Adrenal gland (tissue), 12 donors: ENCODE measurements around the gene ZNF185. TPM values are rescaled to one million over a fixed set of nuclear protein-coding genes. Genes with fewer than 3 reads are reported as not detected.

Experiments used
- DNase-seq, 7 donors: peaks; one replicate each; pipeline ENCODE4 v3.0.0-alpha.2; 2019 to 2020
- H3K27ac ChIP-seq, 5 donors: fragments of 200-600 bp; sonication (generic) in 4 of 5; 1 replicate in 3 of 5; 2 replicates in 2 of 5; pipeline versions ENCODE4 v1.5.1 to v1.8.0; 2016 to 2020; ENCODE audit warnings: mild to moderate bottlenecking in 1 of 5
- H3K27me3 ChIP-seq: fragments of 200-600 bp; 2 replicates; pipeline ENCODE4 v1.8.0; 2021
- H3K36me3 ChIP-seq, 2 donors: fragments of 200-600 bp; replicated peaks in 1 of 2; 1 replicate in 1 of 2; 2 replicates in 1 of 2; pipeline versions ENCODE4 v1.5.1 to v1.8.0; 2018 to 2022
- H3K4me1 ChIP-seq, 2 donors: fragments of 200-600 bp; replicated peaks in 1 of 2; 1 replicate in 1 of 2; 2 replicates in 1 of 2; pipeline versions ENCODE4 v1.5.1 to v1.8.0; 2018 to 2021
- H3K4me3 ChIP-seq, 4 donors: fragments of 200-600 bp; sonication (generic) in 3 of 4; one replicate each; pipeline ENCODE4 v1.5.1; 2016 to 2018
- H3K9me3 ChIP-seq, 3 donors: fragments of 200-600 bp; sonication (generic) in 1 of 3; replicated peaks in 1 of 3; 1 replicate in 2 of 3; 2 replicates in 1 of 3; pipeline versions ENCODE4 v1.5.1 to v1.8.0; 2016 to 2021
- POLR2A ChIP-seq, 2 donors: fragments of 450-650 bp; IDR thresholded peaks; one replicate each; pipeline ENCODE4 v1.6.1; 2017; ENCODE audit warnings: antibody characterized with exemption in 2 of 2, mild to moderate bottlenecking in 2 of 2, moderate library complexity in 1 of 2
- WGBS, 4 donors: extraction: QIAGEN DNeasy Blood & Tissue Kit in 2 of 4; methylation state at CpG; one replicate each; pipeline versions ENCODE4 v1.1.5 to v1.1.7; 2013 to 2017; 5-methylcytosine and 5-hydroxymethylcytosine counted together
- intact Hi-C, 2 donors: fragments of 100-400 bp; cut with DNase I; formaldehyde crosslinking; loops; one replicate each; pipeline versions ENCODE4 v1.14.1 to v1.15.0; 2022 to 2023
- polyA plus RNA-seq, 3 donors: library from polyadenylated mRNA; stranded (reverse); fragments of 200-250 nt in 2 of 3; fragments of 350-450 nt in 1 of 3; fragmentation: Illumina TruSeq in 1 of 3; extraction: RNeasy Lipid Tissue Mini Kit (QIAGEN cat#74804) in 1 of 3; gene quantifications; one replicate each; pipeline ENCODE4 v1.2.3, GENCODE V29; 2013 to 2014
- total RNA-seq, 9 donors: library from RNA; depleted of rRNA in 4 of 9; stranded (reverse); fragments of >200 nt in 4 of 9; fragments of 120-200 nt in 1 of 9; fragmentation: NEBNext Ultra II Directional in 1 of 9; extraction: Animal tissue kit (Norgen Biotek cat#: 25700) in 1 of 9; gene quantifications; one replicate each; pipeline versions ENCODE4 v1.1.0 to v1.2.4, GENCODE V29; 2013 to 2023
- TF ChIP-seq, protein P1 (sequence below), 6 experiments: fragments of 450-650 bp in 4 of 6; fragments of 200-600 bp in 2 of 6; sonication (generic) in 1 of 6; IDR thresholded peaks; 1 replicate in 5 of 6; 2 replicates in 1 of 6; pipeline versions ENCODE4 v1.5.1 to v1.8.0; 2016 to 2021; ENCODE audit warnings: antibody characterized with exemption in 6 of 6, mild to moderate bottlenecking in 2 of 6, moderate library complexity in 1 of 6
- donor health status: healthy with polysubstance abuse.
- donor health status: Bipolar disorder and iron deficiency.
- donor health status: DM: yes; HTN: yes; CAD: no.
- donor health status: DM: no; HTN: no; CAD: no.
- donor health status: DM: no; HTN: no; CAD: no.
- donor health status: DM: yes; HTN: yes; CAD: no.

ZNF185 gene
- total and polyA plus RNA-seq, 12 donors: 1.4 to 303 (median 9.9) TPM

GRCh38 chrX:152932144-152932543 lies 34.3 kb downstream of the ZNF185 start:
- Histone ChIP-seq H3K27me3 (no peaks in the 10 kb centered on the region), H3K36me3 (no peaks in the 10 kb centered on the region), H3K27ac (no peak overlapping the region), H3K9me3 (no peaks in the 10 kb centered on the region), H3K4me1 (no peaks in the 10 kb centered on the region), H3K4me3 (no peak overlapping the region)
- peak in 1 of 7 donors; percentile 5 for DNase-seq
- 83 to 89% (median 83%) methylated on average over 6 of the region's 6 CpGs; no CpG with 5 or more reads in 1 of the 4 donors for WGBS, 4 donors
- intact Hi-C loops: no loop called here
- TF ChIP-seq POLR2A (IDR thresholded peaks at IDR 0.05): no peak
- TF ChIP-seq, protein P1, sequence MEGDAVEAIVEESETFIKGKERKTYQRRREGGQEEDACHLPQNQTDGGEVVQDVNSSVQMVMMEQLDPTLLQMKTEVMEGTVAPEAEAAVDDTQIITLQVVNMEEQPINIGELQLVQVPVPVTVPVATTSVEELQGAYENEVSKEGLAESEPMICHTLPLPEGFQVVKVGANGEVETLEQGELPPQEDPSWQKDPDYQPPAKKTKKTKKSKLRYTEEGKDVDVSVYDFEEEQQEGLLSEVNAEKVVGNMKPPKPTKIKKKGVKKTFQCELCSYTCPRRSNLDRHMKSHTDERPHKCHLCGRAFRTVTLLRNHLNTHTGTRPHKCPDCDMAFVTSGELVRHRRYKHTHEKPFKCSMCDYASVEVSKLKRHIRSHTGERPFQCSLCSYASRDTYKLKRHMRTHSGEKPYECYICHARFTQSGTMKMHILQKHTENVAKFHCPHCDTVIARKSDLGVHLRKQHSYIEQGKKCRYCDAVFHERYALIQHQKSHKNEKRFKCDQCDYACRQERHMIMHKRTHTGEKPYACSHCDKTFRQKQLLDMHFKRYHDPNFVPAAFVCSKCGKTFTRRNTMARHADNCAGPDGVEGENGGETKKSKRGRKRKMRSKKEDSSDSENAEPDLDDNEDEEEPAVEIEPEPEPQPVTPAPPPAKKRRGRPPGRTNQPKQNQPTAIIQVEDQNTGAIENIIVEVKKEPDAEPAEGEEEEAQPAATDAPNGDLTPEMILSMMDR (IDR thresholded peaks at IDR 0.05): no peak

- DNase-seq: peak in 1 of 7 donors; percentile 4
- no peaks in the 10 kb centered on the region for H3K27me3 ChIP-seq
- intact Hi-C loops: no loop called here
- no peak overlapping the region for H3K4me3 ChIP-seq
- H3K36me3 ChIP-seq: no peaks in the 10 kb centered on the region
- no peaks in the 10 kb centered on the region for H3K4me1 ChIP-seq
- H3K27ac ChIP-seq: no peak overlapping the region
- TF ChIP-seq, protein P1 (IDR thresholded peaks at IDR 0.05): no peak
- no peak for TF ChIP-seq POLR2A (IDR thresholded peaks at IDR 0.05)
- WGBS, 4 donors: 79 to 95% (median 87%) methylated on average over 6 to 8 of the region's 8 CpGs; no CpG with 5 or more reads in 1 of the 4 donors
- H3K9me3 ChIP-seq: no peaks in the 10 kb centered on the region
These were observed 34.8 kb downstream of the ZNF185 start for GRCh38 chrX:152932598-152933175.

DNA sequence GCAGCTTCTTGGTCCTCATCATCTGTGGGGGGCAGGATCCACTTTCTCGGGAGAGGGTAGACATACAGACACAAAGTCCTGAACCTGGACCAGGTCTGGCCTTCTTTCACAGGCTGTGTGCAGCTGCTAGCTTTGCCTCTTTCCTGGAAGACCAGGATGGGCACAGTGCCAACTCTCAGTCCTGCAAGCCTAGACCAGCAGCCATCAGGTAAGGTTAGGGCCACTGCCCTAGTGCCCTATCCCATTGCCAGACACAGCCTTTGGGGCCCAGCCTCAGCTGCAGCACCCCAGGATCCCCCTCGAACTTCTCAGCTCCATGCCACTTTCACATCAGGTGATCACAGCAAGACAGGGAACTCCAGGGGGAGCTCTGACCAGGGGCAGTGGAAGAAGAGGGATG lies 38.4 kb downstream of the ZNF185 start:
- no peak for TF ChIP-seq POLR2A (IDR thresholded peaks at IDR 0.05)
- TF ChIP-seq, protein P1 (IDR thresholded peaks at IDR 0.05): no peak
- DNase-seq: peak in 2 of 7 donors; percentile 7 to 18
- intact Hi-C loops: no loop called here
- no peaks in the 10 kb centered on the region for H3K9me3 ChIP-seq
- H3K27ac ChIP-seq: no peak overlapping the region
- WGBS, 4 donors: 63 to 81% (median 75%) methylated on average over 1 to 2 of the region's 2 CpGs
- H3K27me3 ChIP-seq: no peaks in the 10 kb centered on the region
- H3K36me3 ChIP-seq: no peaks in the 10 kb centered on the region
- no peak overlapping the region for H3K4me3 ChIP-seq
- no peaks in the 10 kb centered on the region for H3K4me1 ChIP-seq

DNA sequence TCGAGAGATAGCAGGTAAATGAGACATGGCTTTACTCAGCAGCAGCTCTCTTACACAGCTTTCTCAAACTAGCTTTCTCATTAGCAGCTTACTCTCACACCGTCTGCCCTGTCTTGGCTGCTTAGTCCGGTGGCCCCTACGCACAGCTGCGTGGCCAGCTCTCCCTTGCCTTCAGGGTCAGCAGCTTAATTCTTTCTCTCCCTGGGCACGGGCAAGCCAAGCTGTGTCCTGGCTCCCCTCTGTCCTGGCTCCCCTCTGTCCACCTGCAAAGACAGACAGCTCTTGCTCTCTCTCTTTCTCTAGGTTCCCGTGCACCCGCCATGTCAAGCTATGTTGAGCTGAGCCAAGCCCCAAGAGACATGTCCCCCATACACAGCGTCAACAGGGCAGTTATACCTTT lies 39.4 kb downstream of the ZNF185 start:
- TF ChIP-seq POLR2A (IDR thresholded peaks at IDR 0.05): no peak
- TF ChIP-seq, protein P1 (IDR thresholded peaks at IDR 0.05): no peak
- DNase-seq: peak in 1 of 7 donors; percentile 4
- 78 to 96% (median 89%) methylated on average over 5 to 9 of the region's 9 CpGs for WGBS, 4 donors
- intact Hi-C loops: no loop called here
- Histone ChIP-seq H3K4me3 (no peak overlapping the region), H3K27ac (no peak overlapping the region), H3K27me3 (no peaks in the 10 kb centered on the region), H3K9me3 (no peaks in the 10 kb centered on the region), H3K36me3 (no peaks in the 10 kb centered on the region), H3K4me1 (no peaks in the 10 kb centered on the region)
